Stimulated activated naive CD4-positive, alpha-beta T cell (primary cell): ENCODE results near the gene MISP3.
A peak's percentile ranks its signal among the peaks of the same experiment; 100 is the strongest.

ENCODE experiments used
- DNase-seq, 6 experiments: peaks; one replicate each; lab custom pipeline; 2025; lab: John Stamatoyannopoulos, UW

Gene MISP3

GRCh38 chr19:14080887-14081796 lies 8.6 kb downstream of the MISP3 start:
- peak; percentile 97 to 99 (median 99) for DNase-seq

GRCh38 chr19:14081797-14082674 lies 9.4 kb downstream of the MISP3 start:
- peak in 3 of 6 experiments; percentile 21 to 41 (median 37) for DNase-seq

GRCh38 chr19:14082675-14082960 lies 10.0 kb downstream of the MISP3 start:
- no peak for DNase-seq

- DNase-seq: no peak
Observed at GRCh38 chr19:14085309-14085995, 12.9 kb downstream of the MISP3 start, which contains the start of gene C19orf67. C19orf67 (minus strand) TSS chr19:14085783; CDS start chr19:14085627, 156 bp downstream.

DNA sequence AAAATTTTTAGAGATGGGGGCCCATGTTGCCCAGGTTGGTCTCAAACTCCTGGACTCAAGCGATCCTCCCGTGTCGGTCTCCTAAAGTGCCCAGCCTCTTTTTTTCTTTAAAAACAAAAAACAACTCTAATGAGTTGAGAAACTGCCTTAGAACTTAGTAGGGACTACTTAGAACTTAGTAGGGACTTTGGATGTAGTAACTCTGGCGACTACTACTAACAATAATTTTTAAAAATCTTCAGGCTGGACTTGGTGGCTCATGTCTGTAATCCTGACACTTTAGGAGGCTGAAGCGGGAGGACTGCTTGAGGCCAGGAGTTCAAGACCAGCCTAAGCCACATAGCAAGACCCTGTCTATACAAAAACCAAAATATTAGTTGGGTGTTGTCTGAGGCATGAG lies 13.5 kb downstream of the MISP3 start:
- DNase-seq: no peak

DNA sequence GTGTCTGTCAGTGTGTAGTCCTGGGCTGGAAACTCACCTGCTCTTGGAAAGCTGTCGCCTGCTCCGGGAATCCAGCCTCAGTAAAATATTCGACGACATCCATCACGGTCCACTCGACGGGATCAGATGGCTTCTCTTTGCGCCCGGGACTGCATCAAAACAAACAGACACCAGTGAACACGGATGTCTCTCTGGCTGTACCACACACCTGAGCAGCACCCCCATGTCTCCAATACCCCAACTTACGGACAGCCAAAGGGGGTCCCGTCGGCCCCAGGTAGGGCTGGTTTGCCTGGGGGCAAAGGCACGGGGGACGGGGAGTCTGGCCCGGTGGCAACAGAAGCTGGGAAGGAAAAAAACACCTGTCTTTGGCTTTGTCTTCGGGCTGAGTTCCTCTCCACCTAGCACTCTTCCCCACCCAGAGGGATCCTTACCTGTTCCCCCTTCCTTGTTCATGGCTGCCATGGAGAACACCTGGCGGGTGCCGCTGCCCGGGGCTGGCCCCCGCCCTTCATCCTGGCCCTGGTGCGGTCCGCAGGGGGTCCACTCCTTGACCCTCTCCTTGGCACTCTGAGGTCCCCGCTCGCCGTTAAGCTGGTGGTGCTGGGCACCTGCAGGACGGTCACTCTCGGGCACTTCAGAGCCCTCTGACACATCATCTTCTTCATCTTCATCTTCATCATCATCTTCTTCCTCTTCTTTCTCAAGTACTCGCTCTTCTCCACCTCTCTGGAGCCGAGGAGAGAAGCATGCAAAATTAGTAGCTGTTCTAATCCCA lies 16.2 kb downstream of the MISP3 start:
- no peak for DNase-seq

DNA sequence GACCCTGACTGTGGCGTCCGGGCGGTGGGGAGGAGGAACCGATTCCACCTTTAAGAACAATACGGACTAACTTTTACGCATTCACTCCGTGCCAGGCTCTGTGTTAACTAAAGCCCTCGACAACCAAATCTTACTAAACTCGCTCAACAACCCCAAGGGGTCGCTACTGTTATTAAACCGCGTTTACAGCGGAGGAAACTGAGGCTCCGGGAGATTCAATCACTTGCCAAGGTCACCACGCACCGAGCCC lies 16.8 kb downstream of the MISP3 start:
- peak in 2 of 6 experiments; percentile 35 to 42 for DNase-seq

- peak in 5 of 6 experiments; percentile 33 to 70 (median 55) for DNase-seq
Observed at GRCh38 chr19:14089662-14090508, 17.3 kb downstream of the MISP3 start.

DNA sequence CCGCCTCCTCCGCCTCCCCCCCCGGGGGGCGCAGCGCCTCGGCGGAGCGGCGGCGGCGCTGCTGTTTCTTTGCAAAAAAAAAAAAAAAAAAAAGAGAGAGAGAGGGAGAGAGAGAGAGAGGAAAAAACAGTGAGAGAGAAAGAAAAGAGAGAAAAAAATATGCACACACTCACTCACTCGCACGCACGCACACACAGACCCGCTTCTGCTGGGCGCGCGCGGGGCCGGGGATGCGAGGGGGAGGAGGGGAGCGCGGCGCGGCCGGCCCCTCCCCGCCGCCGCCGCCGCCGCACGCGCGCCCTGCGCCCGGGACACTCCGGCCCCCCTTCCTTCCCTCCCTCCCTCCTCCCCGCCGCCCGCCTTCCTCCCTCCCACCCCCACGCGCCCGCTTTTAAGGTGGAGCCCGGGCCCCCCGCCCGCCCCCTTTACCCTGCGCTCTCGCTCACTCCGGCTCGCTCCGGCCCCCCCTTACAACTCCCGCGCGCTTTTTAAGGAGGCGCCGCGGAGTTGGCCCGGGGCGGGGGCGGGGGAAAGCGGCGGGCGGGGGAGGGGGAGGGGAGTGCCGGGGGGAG lies 18.0 kb downstream of the MISP3 start, which contains the start of gene SAMD1:
Gene SAMD1, minus strand, starts transcription at position 243 of the 572 bp plus-strand sequence.
- DNase-seq: peak; percentile 77 to 91 (median 85)

GRCh38 chr19:14091081-14091812 lies 18.7 kb downstream of the MISP3 start:
- peak; percentile 51 to 91 (median 78) for DNase-seq

DNA sequence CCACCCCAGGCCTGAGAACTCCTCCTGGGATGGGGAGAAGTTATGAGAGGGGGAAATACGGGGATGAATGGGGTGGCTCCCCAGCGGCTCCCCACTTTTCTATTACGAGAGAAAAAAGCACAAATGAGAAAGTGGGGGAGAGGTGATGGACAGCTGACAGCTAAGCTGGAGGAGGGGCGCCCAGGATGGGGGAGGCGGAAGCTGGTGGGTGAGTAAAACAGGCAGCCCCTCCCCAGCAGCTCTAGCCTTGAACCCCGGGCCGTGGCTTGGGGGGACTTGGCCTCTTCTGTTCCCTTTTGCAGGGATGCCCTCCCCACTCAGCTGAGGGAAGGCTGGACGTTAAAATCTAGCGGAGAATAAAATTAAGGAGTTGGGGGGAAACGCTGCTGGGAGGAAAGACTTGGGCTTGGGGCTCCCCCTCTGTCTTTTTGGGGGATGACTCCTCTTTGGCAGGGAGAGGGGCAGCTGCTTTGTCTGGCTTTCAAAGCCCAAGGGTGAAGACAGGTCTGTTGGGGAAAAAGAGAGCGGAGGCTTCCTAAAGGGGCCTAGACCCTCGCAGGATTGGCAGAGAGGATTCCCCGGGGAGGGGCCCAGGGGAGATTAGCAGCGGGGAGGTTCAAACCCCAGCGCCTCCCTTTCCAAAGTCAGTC lies 19.4 kb downstream of the MISP3 start:
- peak in 2 of 6 experiments; percentile 34 to 59 for DNase-seq

GRCh38 chr19:14093117-14093823 lies 20.7 kb downstream of the MISP3 start:
- no peak for DNase-seq

- no peak for DNase-seq
Observed at GRCh38 chr19:14094854-14095253, 22.3 kb downstream of the MISP3 start.

- DNase-seq: no peak
Observed at GRCh38 chr19:14096272-14096992, 23.8 kb downstream of the MISP3 start.

- DNase-seq: no peak
Observed at GRCh38 chr19:14097532-14098151, 25.1 kb downstream of the MISP3 start.

DNA sequence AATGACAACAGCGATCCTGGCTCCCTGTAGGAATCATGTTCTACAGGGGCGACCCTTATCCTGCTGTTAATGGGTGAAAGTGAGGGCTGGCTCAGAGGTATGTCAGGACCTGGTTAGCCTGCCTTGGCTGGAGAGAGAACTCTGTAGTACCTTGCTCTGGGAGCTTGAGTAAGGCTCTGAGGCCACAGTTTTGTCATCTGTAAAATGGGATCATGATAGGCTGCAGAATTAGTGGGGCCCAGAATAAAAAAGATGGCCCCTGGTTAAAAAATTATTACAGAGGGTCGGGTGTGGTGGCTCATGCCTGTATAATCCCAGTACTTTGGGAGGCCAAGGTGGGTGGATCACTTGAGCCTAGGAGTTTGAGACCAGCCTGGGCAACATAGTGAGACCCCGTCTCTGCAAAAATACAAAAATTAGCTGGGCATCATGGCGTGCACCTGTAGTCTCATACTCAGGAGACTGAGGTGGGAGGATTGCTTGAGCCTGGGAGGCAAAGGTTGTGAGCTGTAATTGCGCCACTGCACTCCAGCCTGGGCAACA lies 28.5 kb downstream of the MISP3 start:
- no peak for DNase-seq
